Loucy (cell line): Measurements from ENCODE around the gene SLC26A3.

Experiments
- CTCF ChIP-seq: fragments of 200-600 bp; sonication (generic); conservative IDR thresholded peaks from 2 replicates; pipeline ENCODE4 v1.5.1; 2014; ENCODE audit warnings: mild to moderate bottlenecking, antibody characterized with exemption, low read length
- EZH2phosphoT487 ChIP-seq: fragments of 200-600 bp; IDR thresholded peaks from 2 replicates; pipeline ENCODE4 v1.6.1; 2018; ENCODE audit warnings: antibody characterized with exemption, mild to moderate bottlenecking, moderate library complexity, borderline replicate concordance

GRCh38 chr7:107830420-107830819, 27.4 kb upstream of the SLC26A3 start:
- no peak for TF ChIP-seq CTCF
- no peak for TF ChIP-seq EZH2phosphoT487
